WI38 (cell line): Measurements from ENCODE around the gene KCNJ6.

ENCODE experiments used
- H3K4me3 ChIP-seq: 2 replicates; pipeline ENCODE4 v1.5.1; 2011; ENCODE audit warnings: low read depth, mild to moderate bottlenecking, control low read depth, low read length
- TF ChIP-seq, protein P1 (sequence below): IDR thresholded peaks from 2 replicates; pipeline ENCODE4 v1.5.1; 2012; ENCODE audit warnings: low read depth, mild to moderate bottlenecking, control low read depth, low read length

Gene KCNJ6

DNA sequence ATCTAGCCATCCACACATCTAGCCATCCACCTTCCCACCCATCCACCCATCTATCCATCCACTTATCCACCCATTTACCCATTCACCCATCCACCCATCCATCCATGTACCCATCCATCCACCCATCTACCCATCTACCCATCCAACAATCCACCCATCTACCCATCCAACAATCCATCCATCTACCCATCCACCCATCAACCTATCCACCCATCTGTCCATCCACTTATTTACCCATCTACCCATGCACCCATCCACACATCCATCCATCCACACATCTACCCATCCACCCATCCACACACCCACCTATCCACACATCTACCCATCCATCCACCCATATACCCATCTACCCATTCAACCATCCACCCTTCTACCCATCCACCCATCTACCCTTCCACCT lies 311.3 kb downstream of the KCNJ6 start:
- TF ChIP-seq, protein P1, sequence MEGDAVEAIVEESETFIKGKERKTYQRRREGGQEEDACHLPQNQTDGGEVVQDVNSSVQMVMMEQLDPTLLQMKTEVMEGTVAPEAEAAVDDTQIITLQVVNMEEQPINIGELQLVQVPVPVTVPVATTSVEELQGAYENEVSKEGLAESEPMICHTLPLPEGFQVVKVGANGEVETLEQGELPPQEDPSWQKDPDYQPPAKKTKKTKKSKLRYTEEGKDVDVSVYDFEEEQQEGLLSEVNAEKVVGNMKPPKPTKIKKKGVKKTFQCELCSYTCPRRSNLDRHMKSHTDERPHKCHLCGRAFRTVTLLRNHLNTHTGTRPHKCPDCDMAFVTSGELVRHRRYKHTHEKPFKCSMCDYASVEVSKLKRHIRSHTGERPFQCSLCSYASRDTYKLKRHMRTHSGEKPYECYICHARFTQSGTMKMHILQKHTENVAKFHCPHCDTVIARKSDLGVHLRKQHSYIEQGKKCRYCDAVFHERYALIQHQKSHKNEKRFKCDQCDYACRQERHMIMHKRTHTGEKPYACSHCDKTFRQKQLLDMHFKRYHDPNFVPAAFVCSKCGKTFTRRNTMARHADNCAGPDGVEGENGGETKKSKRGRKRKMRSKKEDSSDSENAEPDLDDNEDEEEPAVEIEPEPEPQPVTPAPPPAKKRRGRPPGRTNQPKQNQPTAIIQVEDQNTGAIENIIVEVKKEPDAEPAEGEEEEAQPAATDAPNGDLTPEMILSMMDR, result no peak
- no peak overlapping the region for H3K4me3 ChIP-seq

DNA sequence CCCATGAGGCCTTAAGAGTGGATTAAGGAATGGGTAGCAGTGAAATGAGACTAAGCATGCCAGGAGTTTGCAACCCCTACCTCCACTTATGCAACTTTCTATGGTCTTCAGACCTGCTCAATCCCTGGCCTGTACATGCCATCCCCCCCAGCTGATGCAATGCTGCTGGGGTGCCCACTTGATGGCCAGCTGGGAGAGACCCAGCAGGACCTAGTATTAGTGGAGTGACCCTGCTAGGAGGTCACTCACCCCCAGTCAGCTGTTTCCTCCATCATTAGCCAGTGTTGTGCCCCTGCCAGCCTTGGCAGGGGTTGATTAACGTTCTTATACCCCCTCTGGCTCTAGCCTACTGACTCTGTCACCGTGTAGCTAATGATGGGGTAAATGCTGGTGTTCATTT lies 313.1 kb downstream of the KCNJ6 start:
- H3K4me3 ChIP-seq, result no peak overlapping the region
- TF ChIP-seq, protein P1, result no peak

DNA sequence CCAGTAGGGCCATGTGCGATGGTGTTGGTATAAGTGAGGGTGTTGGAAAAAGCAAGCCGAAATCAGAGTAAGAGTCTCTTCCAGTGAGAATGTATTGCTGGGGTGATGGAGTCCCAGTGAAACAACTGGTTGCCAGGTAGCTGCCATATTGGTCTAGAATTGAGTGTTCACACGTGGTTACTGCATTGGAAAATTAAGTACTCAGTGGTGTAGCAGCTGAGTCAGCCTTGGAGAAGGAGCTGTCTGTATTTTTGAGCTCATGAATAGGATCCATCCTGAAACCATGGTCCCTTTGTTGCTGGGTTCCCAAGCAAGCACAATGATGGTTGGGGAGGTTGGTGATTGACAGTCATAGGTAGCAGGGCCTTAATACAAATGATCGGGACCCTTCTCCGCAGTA lies 314.3 kb downstream of the KCNJ6 start:
- TF ChIP-seq, protein P1, result no peak
- H3K4me3 ChIP-seq, result no peak overlapping the region

DNA sequence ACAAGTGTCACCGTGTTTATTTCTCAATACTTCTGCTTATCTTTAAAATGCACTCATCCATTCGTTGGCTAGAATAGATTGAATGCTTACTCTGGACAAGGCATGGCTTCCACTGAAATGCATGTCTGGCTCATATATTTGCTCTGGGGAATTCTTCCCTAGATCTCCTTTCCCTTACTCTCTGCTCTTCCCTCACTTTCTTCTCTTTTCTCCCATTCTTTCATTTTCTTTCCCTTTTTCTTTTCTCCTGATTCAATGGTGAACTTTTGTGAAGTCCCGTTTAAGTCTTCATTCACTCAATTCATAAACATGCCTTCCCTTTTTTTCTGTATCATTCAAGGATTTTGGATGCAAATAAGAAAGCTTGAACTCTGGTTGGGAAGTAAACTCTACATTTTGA lies 315.2 kb downstream of the KCNJ6 start:
- TF ChIP-seq, protein P1, result no peak
- no peak overlapping the region for H3K4me3 ChIP-seq

DNA sequence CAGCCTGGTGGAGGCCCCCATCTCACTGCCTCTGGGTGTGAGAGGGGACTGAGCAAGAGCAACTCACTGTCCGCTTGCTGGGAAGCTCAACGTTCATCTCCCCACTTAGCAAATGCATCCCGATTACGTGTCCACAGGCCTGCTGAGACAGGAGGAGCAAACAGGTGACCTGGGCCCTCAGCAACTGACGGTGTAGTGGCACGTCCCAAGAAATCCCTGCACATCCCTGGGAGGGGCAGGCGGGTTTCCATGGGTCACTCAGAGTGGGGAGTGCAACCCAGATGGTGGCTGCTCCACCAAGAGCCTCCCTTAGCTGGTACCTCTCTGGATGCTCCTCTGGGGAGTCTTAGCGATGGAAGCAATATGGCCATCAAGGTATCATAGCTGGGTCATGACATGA lies 320.3 kb downstream of the KCNJ6 start:
- TF ChIP-seq, protein P1, result no peak

DNA sequence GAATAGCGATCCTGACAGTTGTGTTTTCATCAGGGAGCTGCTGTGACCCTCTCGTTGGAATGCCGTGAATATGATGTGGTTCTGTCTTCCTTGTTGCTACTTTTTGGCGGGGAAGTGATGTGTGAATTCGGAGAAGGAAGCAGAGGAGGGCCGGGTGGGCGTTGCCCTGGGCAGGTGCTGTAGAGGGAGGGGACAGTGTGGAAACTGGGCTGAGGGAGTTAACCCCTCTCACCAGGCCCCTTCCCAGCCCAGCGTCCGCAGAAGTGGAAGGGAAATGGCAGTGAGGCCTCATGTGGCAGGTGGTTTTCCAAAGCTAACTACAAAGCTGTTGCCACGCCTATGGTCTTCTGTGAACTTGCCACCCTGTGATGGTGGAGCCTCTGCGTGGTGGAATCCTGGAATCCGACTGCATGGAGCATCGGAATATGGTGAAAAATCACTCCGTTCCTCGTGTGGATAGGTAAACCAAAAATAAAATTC lies 321.7 kb downstream of the KCNJ6 start:
- TF ChIP-seq, protein P1, result no peak
- H3K4me3 ChIP-seq, result no peak overlapping the region

More for the DNA sequence above, 320.3 kb downstream of the KCNJ6 start:
- no peak overlapping the region for H3K4me3 ChIP-seq

DNA sequence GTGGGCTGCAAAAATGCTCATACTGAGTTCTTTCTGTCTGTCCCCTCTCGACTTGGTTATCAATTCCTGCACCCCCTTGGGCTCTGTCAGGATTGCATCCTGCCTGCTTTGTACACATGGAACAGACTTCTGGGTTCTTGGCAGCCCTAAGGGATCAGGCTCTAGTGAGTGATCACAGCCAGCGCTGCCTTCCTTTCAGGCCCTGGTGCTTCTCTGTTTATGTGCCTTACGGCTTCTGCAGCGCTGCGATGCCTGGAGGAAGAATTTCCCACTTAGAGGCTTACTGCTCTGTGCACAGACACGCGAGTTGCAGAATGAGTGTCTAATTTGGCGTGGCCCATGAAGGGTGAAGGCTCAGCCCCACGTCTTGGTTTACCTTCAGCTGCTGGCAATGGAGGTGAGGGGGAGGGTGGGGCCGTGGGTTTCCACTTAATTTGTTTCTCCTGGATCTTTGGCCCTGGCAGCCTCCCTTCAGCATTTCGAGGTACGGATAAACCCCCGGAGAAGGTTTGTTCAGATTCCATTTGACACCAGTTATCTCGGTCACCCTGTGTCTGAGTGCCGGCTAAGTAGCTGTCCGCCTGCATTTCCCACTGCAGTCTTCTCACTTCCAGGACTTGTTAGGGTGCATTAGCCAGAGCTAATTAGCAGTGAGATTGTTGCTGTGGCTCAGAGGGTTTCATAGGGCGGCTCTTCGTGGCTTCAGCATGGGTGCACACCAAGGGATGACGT lies 322.4 kb downstream of the KCNJ6 start:
- TF ChIP-seq, protein P1, result no peak
- no peak overlapping the region for H3K4me3 ChIP-seq
